Spleen (tissue), 7 donors: ENCODE results near the gene PDZD8.

Experiments
- POLR2AphosphoS5 ChIP-seq, 3 donors: sonication (generic); formaldehyde crosslinking; IDR thresholded peaks; one replicate each; pipeline ENCODE4 v1.5.1; 2017; ENCODE audit warnings: antibody characterized with exemption in 3 of 3
- TF ChIP-seq, protein P1 (sequence below), 11 experiments: fragments of 200-600 bp in 7 of 11; fragments of 450-650 bp in 4 of 11; sonication (generic) in 4 of 11; IDR thresholded peaks in 8 of 11; conservative IDR thresholded peaks in 3 of 11; 1 replicate in 7 of 11; 2 replicates in 4 of 11; pipeline versions ENCODE4 v1.4.0 to v1.8.0; 2016 to 2021; ENCODE audit warnings: antibody characterized with exemption in 11 of 11, inconsistent platforms in 4 of 11, mild to moderate bottlenecking in 1 of 11
- donor health status: DM: no; HTN: no; CAD: no; lungs with moderate emphysema.
- donor health status: DM: no; HTN: no; CAD: no.
- donor health status: DM: no; HTN: no; CAD: no.

GRCh38 chr10:117294735-117295134, 80.5 kb downstream of the PDZD8 start:
- TF ChIP-seq, protein P1, sequence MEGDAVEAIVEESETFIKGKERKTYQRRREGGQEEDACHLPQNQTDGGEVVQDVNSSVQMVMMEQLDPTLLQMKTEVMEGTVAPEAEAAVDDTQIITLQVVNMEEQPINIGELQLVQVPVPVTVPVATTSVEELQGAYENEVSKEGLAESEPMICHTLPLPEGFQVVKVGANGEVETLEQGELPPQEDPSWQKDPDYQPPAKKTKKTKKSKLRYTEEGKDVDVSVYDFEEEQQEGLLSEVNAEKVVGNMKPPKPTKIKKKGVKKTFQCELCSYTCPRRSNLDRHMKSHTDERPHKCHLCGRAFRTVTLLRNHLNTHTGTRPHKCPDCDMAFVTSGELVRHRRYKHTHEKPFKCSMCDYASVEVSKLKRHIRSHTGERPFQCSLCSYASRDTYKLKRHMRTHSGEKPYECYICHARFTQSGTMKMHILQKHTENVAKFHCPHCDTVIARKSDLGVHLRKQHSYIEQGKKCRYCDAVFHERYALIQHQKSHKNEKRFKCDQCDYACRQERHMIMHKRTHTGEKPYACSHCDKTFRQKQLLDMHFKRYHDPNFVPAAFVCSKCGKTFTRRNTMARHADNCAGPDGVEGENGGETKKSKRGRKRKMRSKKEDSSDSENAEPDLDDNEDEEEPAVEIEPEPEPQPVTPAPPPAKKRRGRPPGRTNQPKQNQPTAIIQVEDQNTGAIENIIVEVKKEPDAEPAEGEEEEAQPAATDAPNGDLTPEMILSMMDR (IDR thresholded peaks at IDR 0.05 in 8 of 11, conservative IDR thresholded peaks at IDR 0.05 in 3 of 11) = no peak
- no peak for TF ChIP-seq POLR2AphosphoS5 (IDR thresholded peaks at IDR 0.05)
